Measurements from ENCODE around the gene SPATS2L.

Gene SPATS2L

DNA sequence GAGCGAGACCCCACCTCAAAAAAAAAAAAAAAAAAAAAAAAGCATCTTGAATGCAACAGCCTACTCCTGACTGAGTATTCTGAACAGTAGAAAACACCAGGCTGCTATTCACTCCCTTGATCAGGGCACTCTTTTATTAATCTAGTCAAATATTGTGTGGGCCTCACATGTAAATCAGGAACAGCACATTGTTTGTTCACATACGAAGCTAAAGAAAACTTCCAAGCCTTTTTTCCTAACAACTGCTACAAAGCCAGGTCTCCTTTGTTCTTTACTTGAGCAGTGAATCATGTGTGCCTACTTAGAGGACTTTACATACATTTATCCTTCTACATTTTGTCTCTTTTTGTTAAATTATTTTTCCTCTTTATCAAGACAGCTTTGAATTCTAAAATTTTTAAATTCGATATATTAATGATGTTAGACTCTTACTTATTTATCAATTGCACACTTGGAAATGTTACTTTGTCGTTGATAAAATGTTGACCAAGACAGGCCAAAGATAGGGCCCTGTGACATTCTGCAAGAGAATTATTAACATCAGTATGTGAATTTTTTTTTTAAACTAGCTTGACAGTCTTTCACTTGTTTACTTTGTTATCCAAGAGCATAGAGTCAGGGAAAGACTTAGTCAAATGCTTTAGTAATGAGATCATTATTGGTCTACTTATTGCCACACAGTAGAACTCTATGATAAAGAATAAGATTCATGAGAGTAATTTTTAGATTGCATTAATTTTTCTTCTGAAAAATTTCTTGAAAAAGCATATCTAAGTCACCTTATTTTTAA is 13.2 kb downstream of the SPATS2L start:
- H3K27me3 ChIP-seq (replicated peaks; ENCODE audit: control insufficient read depth, insufficient read depth, low read length), result no peaks in the 10 kb centered on the region
- no peaks in the 10 kb centered on the region for H3K36me3 ChIP-seq (ENCODE audit: control insufficient read depth, insufficient read depth, low read length)
- no peak overlapping the region for H3K4me3 ChIP-seq (replicated peaks; ENCODE audit: low read depth, low read length)
- no peak for DNase-seq (ENCODE audit: extremely low read depth, insufficient read length)
- TF ChIP-seq, protein P1, sequence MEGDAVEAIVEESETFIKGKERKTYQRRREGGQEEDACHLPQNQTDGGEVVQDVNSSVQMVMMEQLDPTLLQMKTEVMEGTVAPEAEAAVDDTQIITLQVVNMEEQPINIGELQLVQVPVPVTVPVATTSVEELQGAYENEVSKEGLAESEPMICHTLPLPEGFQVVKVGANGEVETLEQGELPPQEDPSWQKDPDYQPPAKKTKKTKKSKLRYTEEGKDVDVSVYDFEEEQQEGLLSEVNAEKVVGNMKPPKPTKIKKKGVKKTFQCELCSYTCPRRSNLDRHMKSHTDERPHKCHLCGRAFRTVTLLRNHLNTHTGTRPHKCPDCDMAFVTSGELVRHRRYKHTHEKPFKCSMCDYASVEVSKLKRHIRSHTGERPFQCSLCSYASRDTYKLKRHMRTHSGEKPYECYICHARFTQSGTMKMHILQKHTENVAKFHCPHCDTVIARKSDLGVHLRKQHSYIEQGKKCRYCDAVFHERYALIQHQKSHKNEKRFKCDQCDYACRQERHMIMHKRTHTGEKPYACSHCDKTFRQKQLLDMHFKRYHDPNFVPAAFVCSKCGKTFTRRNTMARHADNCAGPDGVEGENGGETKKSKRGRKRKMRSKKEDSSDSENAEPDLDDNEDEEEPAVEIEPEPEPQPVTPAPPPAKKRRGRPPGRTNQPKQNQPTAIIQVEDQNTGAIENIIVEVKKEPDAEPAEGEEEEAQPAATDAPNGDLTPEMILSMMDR (IDR thresholded peaks at IDR 0.05; ENCODE audit: insufficient read depth, low read length, poor library complexity, severe bottlenecking), result no peak

DNA sequence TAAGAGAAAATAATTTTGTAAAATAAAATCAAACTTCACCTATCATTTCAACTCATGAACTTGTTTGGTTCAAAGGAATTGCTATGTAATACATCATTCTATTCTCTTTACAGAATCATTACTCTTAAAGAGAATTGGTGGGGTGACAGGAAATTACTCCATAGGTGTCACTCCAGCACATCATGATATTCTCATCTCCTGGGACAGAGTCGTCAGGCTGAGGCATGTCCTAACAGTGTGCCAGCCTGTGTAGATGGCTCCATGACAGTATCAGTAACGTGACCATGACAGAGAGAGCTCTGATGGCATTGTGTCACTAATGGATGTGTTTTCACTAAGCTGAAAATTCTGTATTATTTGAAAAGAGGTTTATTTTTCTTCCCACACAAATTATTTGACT is 13.9 kb downstream of the SPATS2L start:
- no peak for DNase-seq (ENCODE audit: extremely low read depth, insufficient read length)
- H3K4me3 ChIP-seq (replicated peaks; ENCODE audit: low read depth, low read length), result no peak overlapping the region
- H3K36me3 ChIP-seq (ENCODE audit: control insufficient read depth, insufficient read depth, low read length), result no peaks in the 10 kb centered on the region
- H3K27me3 ChIP-seq (replicated peaks; ENCODE audit: control insufficient read depth, insufficient read depth, low read length), result no peaks in the 10 kb centered on the region
- TF ChIP-seq, protein P1 (IDR thresholded peaks at IDR 0.05; ENCODE audit: insufficient read depth, low read length, poor library complexity, severe bottlenecking), result no peak

GRCh38 chr2:200320991-200321390 is 14.5 kb downstream of the SPATS2L start:
- TF ChIP-seq, protein P1 (IDR thresholded peaks at IDR 0.05; ENCODE audit: insufficient read depth, low read length, poor library complexity, severe bottlenecking), result no peak
- no peaks in the 10 kb centered on the region for H3K27me3 ChIP-seq (replicated peaks; ENCODE audit: control insufficient read depth, insufficient read depth, low read length)

DNA sequence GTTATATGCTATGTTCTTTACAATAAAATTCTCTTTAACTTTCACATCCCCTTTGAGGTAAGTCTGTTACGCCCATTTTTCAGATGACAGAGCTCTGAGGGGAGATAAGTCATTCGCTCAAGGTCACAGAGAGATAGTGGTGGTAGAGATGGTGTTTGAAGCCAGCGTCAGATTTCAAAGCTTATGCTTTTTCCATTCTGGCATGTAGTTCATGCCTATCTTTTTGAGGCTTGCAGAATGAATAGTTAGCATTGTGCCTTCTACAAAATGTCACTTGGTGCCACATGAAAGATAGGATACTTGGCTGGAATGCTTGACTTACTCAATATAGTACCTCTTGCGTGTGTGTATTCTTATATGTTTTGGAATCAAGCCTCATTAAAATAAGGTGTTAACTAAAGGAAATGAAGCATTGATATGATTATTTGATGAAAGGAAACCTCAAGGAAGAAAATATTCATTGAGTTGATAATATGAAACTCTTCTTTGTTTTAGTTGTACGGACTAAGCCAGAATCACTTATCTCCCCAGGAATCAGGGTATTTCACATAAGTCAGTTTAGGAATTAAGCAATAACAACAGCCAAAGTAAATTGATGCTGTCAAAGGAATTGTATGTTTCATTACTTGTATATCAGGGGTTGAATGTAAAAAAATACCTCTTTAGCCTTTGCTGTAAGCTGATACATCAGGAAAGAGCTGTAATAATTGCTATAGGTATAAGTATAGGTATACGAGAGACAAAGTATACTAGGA is 15.5 kb downstream of the SPATS2L start:
- no peak for DNase-seq (ENCODE audit: extremely low read depth, insufficient read length)
- Histone ChIP-seq H3K4me3 (replicated peaks; ENCODE audit: low read depth, low read length) (no peak overlapping the region), H3K27me3 (replicated peaks; ENCODE audit: control insufficient read depth, insufficient read depth, low read length) (no peaks in the 10 kb centered on the region), H3K36me3 (ENCODE audit: control insufficient read depth, insufficient read depth, low read length) (no peaks in the 10 kb centered on the region)
- TF ChIP-seq, protein P1 (IDR thresholded peaks at IDR 0.05; ENCODE audit: insufficient read depth, low read length, poor library complexity, severe bottlenecking), result no peak

More at GRCh38 chr2:200320991-200321390, 14.5 kb downstream of the SPATS2L start:
- no peak overlapping the region for H3K4me3 ChIP-seq (replicated peaks; ENCODE audit: low read depth, low read length)
- no peak for DNase-seq (ENCODE audit: extremely low read depth, insufficient read length)
- no peaks in the 10 kb centered on the region for H3K36me3 ChIP-seq (ENCODE audit: control insufficient read depth, insufficient read depth, low read length)

GRCh38 chr2:200322607-200323006 is 16.1 kb downstream of the SPATS2L start:
- TF ChIP-seq, protein P1 (IDR thresholded peaks at IDR 0.05; ENCODE audit: insufficient read depth, low read length, poor library complexity, severe bottlenecking), result no peak
- no peak overlapping the region for H3K4me3 ChIP-seq (replicated peaks; ENCODE audit: low read depth, low read length)
- H3K36me3 ChIP-seq (ENCODE audit: control insufficient read depth, insufficient read depth, low read length), result no peaks in the 10 kb centered on the region
- DNase-seq (ENCODE audit: extremely low read depth, insufficient read length), result no peak
- no peaks in the 10 kb centered on the region for H3K27me3 ChIP-seq (replicated peaks; ENCODE audit: control insufficient read depth, insufficient read depth, low read length)

Measured in GM06990 (cell line).